ENCODE results near the gene ANKS1A. TPM values are rescaled to one million over a fixed set of nuclear protein-coding genes. Genes with fewer than 3 reads are reported as not detected.

The ANKS1A gene
- total RNA-seq, 8 experiments from 2014 or later: 19.7 to 46.3 (median 30.9) TPM

GRCh38 chr6:35064290-35064689 lies 175.2 kb downstream of the ANKS1A start:
- no peak for ATAC-seq (replicated peaks in 6 of 8)
- 17 to 83% (median 73%) methylated on average over 1 to 4 of the region's 8 CpGs; no CpG with 5 or more reads in 5 of the 10 experiments for WGBS, 10 experiments
- in situ Hi-C loops (cut with MboI; ENCODE audit: low pct_unique_long_range_greater_than_20kb in 2 of 9, low sequenced_read_pairs in 9 of 9, unreplicated experiment in 9 of 9): no loop called here
- H3K4me3 ChIP-seq: no peak overlapping the region
- peaks cover 16 to 31% of the 10 kb centered on the region in 2 donors for H3K4me1 ChIP-seq (replicated peaks in 1 of 2)
- H3K27ac ChIP-seq: no peak overlapping the region

GRCh38 chr6:35064757-35065440 lies 175.8 kb downstream of the ANKS1A start:
- 60 to 100% (median 89%) methylated on average over 1 to 5 of the region's 8 CpGs; no CpG with 5 or more reads in 3 of the 10 experiments for WGBS, 10 experiments
- in situ Hi-C loops (cut with MboI; ENCODE audit: low pct_unique_long_range_greater_than_20kb in 2 of 9, low sequenced_read_pairs in 9 of 9, unreplicated experiment in 9 of 9): no loop called here
- no peak overlapping the region for H3K4me3 ChIP-seq
- no peak for ATAC-seq (replicated peaks in 6 of 8)
- peaks cover 10 to 24% of the 10 kb centered on the region in 2 donors for H3K4me1 ChIP-seq (replicated peaks in 1 of 2)
- no peak overlapping the region for H3K27ac ChIP-seq

GRCh38 chr6:35065441-35065800 lies 176.4 kb downstream of the ANKS1A start:
- Histone ChIP-seq H3K27ac (no peak overlapping the region), H3K4me3 (no peak overlapping the region), H3K4me1 (replicated peaks in 1 of 2) (peaks cover 4 to 19% of the 10 kb centered on the region in 2 donors)
- in situ Hi-C loops (cut with MboI; ENCODE audit: low pct_unique_long_range_greater_than_20kb in 2 of 9, low sequenced_read_pairs in 9 of 9, unreplicated experiment in 9 of 9): no loop called here
- no peak for ATAC-seq (replicated peaks in 6 of 8)
- WGBS, 10 experiments: 80 to 100% (median 84%) methylated on average over 1 to 5 of the region's 9 CpGs; no CpG with 5 or more reads in 5 of the 10 experiments

GRCh38 chr6:35065870-35066269 lies 176.8 kb downstream of the ANKS1A start:
- WGBS, 10 experiments: 83 to 100% (median 91%) methylated on average over 2 to 11 of the region's 13 CpGs; no CpG with 5 or more reads in 4 of the 10 experiments
- Histone ChIP-seq H3K27ac (no peak overlapping the region), H3K4me3 (no peak overlapping the region), H3K4me1 (replicated peaks in 1 of 2) (peaks cover 0 to 15% of the 10 kb centered on the region in 2 donors)
- ATAC-seq (replicated peaks in 6 of 8): no peak
- in situ Hi-C loops (cut with MboI; ENCODE audit: low pct_unique_long_range_greater_than_20kb in 2 of 9, low sequenced_read_pairs in 9 of 9, unreplicated experiment in 9 of 9): no loop called here

GRCh38 chr6:35067234-35067633 lies 178.2 kb downstream of the ANKS1A start:
- Histone ChIP-seq H3K4me1 (replicated peaks in 1 of 2) (peaks cover 0 to 1% of the 10 kb centered on the region in 2 donors), H3K27ac (no peak overlapping the region), H3K4me3 (no peak overlapping the region)
- in situ Hi-C loops (cut with MboI; ENCODE audit: low pct_unique_long_range_greater_than_20kb in 2 of 9, low sequenced_read_pairs in 9 of 9, unreplicated experiment in 9 of 9): no loop called here
- ATAC-seq (replicated peaks in 6 of 8): no peak
- WGBS, 10 experiments: 73 to 100% (median 100%) methylated on average over 3 to 8 of the region's 11 CpGs; no CpG with 5 or more reads in 3 of the 10 experiments

GRCh38 chr6:35068206-35068605 lies 179.2 kb downstream of the ANKS1A start:
- WGBS, 10 experiments: 20 to 70% (median 50%) methylated on average over 1 to 5 of the region's 9 CpGs; no CpG with 5 or more reads in 4 of the 10 experiments
- Histone ChIP-seq H3K4me1 (replicated peaks in 1 of 2) (no peaks in the 10 kb centered on the region), H3K27ac (no peak overlapping the region), H3K4me3 (no peak overlapping the region)
- peak in 6 of 8 experiments; percentile 16 to 92 (median 56) for ATAC-seq (replicated peaks in 6 of 8)
- in situ Hi-C loops (cut with MboI; ENCODE audit: low pct_unique_long_range_greater_than_20kb in 2 of 9, low sequenced_read_pairs in 9 of 9, unreplicated experiment in 9 of 9): no loop called here

- peak in 1 of 8 experiments; percentile 6 for ATAC-seq (replicated peaks in 6 of 8)
- in situ Hi-C loops (cut with MboI; ENCODE audit: low pct_unique_long_range_greater_than_20kb in 2 of 9, low sequenced_read_pairs in 9 of 9, unreplicated experiment in 9 of 9): no loop called here
- H3K27ac ChIP-seq: peak overlapping the region in 1 of 2 donors; percentile 10
- no peaks in the 10 kb centered on the region for H3K4me1 ChIP-seq (replicated peaks in 1 of 2)
- no peak overlapping the region for H3K4me3 ChIP-seq
- 60 to 100% (median 80%) methylated on average over 1 to 3 of the region's 7 CpGs; no CpG with 5 or more reads in 5 of the 10 experiments for WGBS, 10 experiments
Measured at GRCh38 chr6:35068644-35069043, 179.6 kb downstream of the ANKS1A start.

- ATAC-seq (replicated peaks in 6 of 8): no peak
- H3K27ac ChIP-seq: no peak overlapping the region
- H3K4me1 ChIP-seq (replicated peaks in 1 of 2): no peaks in the 10 kb centered on the region
- in situ Hi-C loops (cut with MboI; ENCODE audit: low pct_unique_long_range_greater_than_20kb in 2 of 9, low sequenced_read_pairs in 9 of 9, unreplicated experiment in 9 of 9): no loop called here
- no peak overlapping the region for H3K4me3 ChIP-seq
- WGBS, 10 experiments: 86% methylated on average over 1 of the region's 2 CpGs; no CpG with 5 or more reads in 9 of the 10 experiments
Measured at GRCh38 chr6:35069262-35069661, 180.2 kb downstream of the ANKS1A start.

GRCh38 chr6:35070111-35070510 lies 181.1 kb downstream of the ANKS1A start:
- no peaks in the 10 kb centered on the region for H3K4me1 ChIP-seq (replicated peaks in 1 of 2)
- H3K27ac ChIP-seq: no peak overlapping the region
- 57 to 100% (median 86%) methylated on average over 1 of the region's 2 CpGs; no CpG with 5 or more reads in 4 of the 10 experiments for WGBS, 10 experiments
- ATAC-seq (replicated peaks in 6 of 8): no peak
- no peak overlapping the region for H3K4me3 ChIP-seq
- in situ Hi-C loops (cut with MboI; ENCODE audit: low pct_unique_long_range_greater_than_20kb in 2 of 9, low sequenced_read_pairs in 9 of 9, unreplicated experiment in 9 of 9): no loop called here

GRCh38 chr6:35071347-35071994 lies 182.4 kb downstream of the ANKS1A start:
- no peaks in the 10 kb centered on the region for H3K4me1 ChIP-seq (replicated peaks in 1 of 2)
- WGBS, 10 experiments: 57 to 100% (median 92%) methylated on average over 1 to 6 of the region's 12 CpGs; no CpG with 5 or more reads in 5 of the 10 experiments
- in situ Hi-C loops (cut with MboI; ENCODE audit: low pct_unique_long_range_greater_than_20kb in 2 of 9, low sequenced_read_pairs in 9 of 9, unreplicated experiment in 9 of 9): no loop called here
- no peak for ATAC-seq (replicated peaks in 6 of 8)
- no peak overlapping the region for H3K27ac ChIP-seq
- no peak overlapping the region for H3K4me3 ChIP-seq

GRCh38 chr6:35072051-35072697 lies 183.1 kb downstream of the ANKS1A start:
- no peak for ATAC-seq (replicated peaks in 6 of 8)
- no peaks in the 10 kb centered on the region for H3K4me1 ChIP-seq (replicated peaks in 1 of 2)
- 40 to 90% (median 80%) methylated on average over 2 to 11 of the region's 15 CpGs; no CpG with 5 or more reads in 3 of the 10 experiments for WGBS, 10 experiments
- H3K4me3 ChIP-seq: no peak overlapping the region
- no peak overlapping the region for H3K27ac ChIP-seq
- in situ Hi-C loops (cut with MboI; ENCODE audit: low pct_unique_long_range_greater_than_20kb in 2 of 9, low sequenced_read_pairs in 9 of 9, unreplicated experiment in 9 of 9): no loop called here

GRCh38 chr6:35072698-35073055 lies 183.6 kb downstream of the ANKS1A start:
- no peaks in the 10 kb centered on the region for H3K4me1 ChIP-seq (replicated peaks in 1 of 2)
- in situ Hi-C loops (cut with MboI; ENCODE audit: low pct_unique_long_range_greater_than_20kb in 2 of 9, low sequenced_read_pairs in 9 of 9, unreplicated experiment in 9 of 9): no loop called here

GRCh38 chr6:35073211-35073610 lies 184.2 kb downstream of the ANKS1A start:
- Histone ChIP-seq H3K27ac (no peak overlapping the region), H3K4me3 (no peak overlapping the region), H3K4me1 (replicated peaks in 1 of 2) (no peaks in the 10 kb centered on the region)
- WGBS, 10 experiments: 83 to 100% (median 93%) methylated on average over 1 to 5 of the region's 10 CpGs; no CpG with 5 or more reads in 4 of the 10 experiments
- in situ Hi-C loops (cut with MboI; ENCODE audit: low pct_unique_long_range_greater_than_20kb in 2 of 9, low sequenced_read_pairs in 9 of 9, unreplicated experiment in 9 of 9): no loop called here
- ATAC-seq (replicated peaks in 6 of 8): no peak

More at GRCh38 chr6:35072698-35073055, 183.6 kb downstream of the ANKS1A start:
- no peak overlapping the region for H3K4me3 ChIP-seq
- ATAC-seq (replicated peaks in 6 of 8): no peak
- WGBS, 10 experiments: 80 to 100% (median 96%) methylated on average over 1 to 5 of the region's 9 CpGs; no CpG with 5 or more reads in 4 of the 10 experiments
- no peak overlapping the region for H3K27ac ChIP-seq
